Cardiac muscle cell (in vitro differentiated cells and primary cell): ENCODE measurements around the gene OSBPL5. TPM values are rescaled to one million over a fixed set of nuclear protein-coding genes. Genes with fewer than 3 reads are reported as not detected.

Source experiments
- DNase-seq, 2 donors: peaks; one replicate each; pipeline versions ENCODE4 v3.0.0 to v3.0.0-alpha.2; 2010 to 2017; ENCODE audit warnings: low read depth in 1 of 2, low spot score in 1 of 2
- H3K27ac ChIP-seq: fragments of 200-600 bp; sonication (generic); 2 replicates; pipeline ENCODE4 v1.5.1; 2016
- H3K27me3 ChIP-seq: fragments of 200-600 bp; sonication (generic); 2 replicates; pipeline ENCODE4 v1.6.0; 2016; ENCODE audit warnings: control low read depth
- H3K36me3 ChIP-seq: fragments of 200-600 bp; sonication (generic); 2 replicates; pipeline ENCODE4 v1.5.1; 2016; ENCODE audit warnings: control low read depth
- H3K4me1 ChIP-seq: fragments of 200-600 bp; sonication (generic); 2 replicates; pipeline ENCODE4 v1.8.1; 2017; ENCODE audit warnings: low read depth, mild to moderate bottlenecking, mixed run types
- H3K4me3 ChIP-seq: fragments of 200-600 bp; sonication (generic); 2 replicates; pipeline ENCODE4 v1.5.1; 2016; ENCODE audit warnings: mild to moderate bottlenecking
- H3K9me3 ChIP-seq: fragments of 200-600 bp; sonication (generic); 2 replicates; pipeline ENCODE4 v1.5.1; 2017; ENCODE audit warnings: low read depth, mild to moderate bottlenecking, control low read depth
- CTCF ChIP-seq: IDR thresholded peaks from 2 replicates; pipeline ENCODE4 v1.5.1; 2012; ENCODE audit warnings: low read depth, mild to moderate bottlenecking, low read length
- polyA plus RNA-seq: library from polyadenylated mRNA; unstranded; fragments of >200 nt; fragmentation: Nextera tagmentation; extraction: Ambion mirVana; gene quantifications from 2 replicates; pipeline ENCODE4 v1.2.1, GENCODE V29; 2016
- total RNA-seq: library from RNA; depleted of rRNA; stranded (reverse); fragments of >200 nt; gene quantifications from 2 replicates; pipeline ENCODE4 v1.2.3, GENCODE V29; 2016

Gene OSBPL5
- total and polyA plus RNA-seq, 2 experiments from 2014 or later = 20.9 to 33.9 TPM

GRCh38 chr11:3129591-3130268, 35.4 kb downstream of the OSBPL5 start:
- Histone ChIP-seq H3K36me3 (no peaks in the 10 kb centered on the region), H3K27me3 (no peaks in the 10 kb centered on the region), H3K4me1 (no peaks in the 10 kb centered on the region), H3K27ac (no peak overlapping the region), H3K4me3 (no peak overlapping the region), H3K9me3 (no peaks in the 10 kb centered on the region)
- no peak for DNase-seq
- no peak for TF ChIP-seq CTCF

- DNase-seq = no peak
- no peaks in the 10 kb centered on the region for H3K4me1 ChIP-seq
- H3K36me3 ChIP-seq = no peaks in the 10 kb centered on the region
- H3K4me3 ChIP-seq = no peak overlapping the region
- no peaks in the 10 kb centered on the region for H3K9me3 ChIP-seq
- no peak overlapping the region for H3K27ac ChIP-seq
- no peak for TF ChIP-seq CTCF
- no peaks in the 10 kb centered on the region for H3K27me3 ChIP-seq
These were observed 35.9 kb downstream of the OSBPL5 start for GRCh38 chr11:3129181-3129590.

GRCh38 chr11:3128356-3129180, 36.5 kb downstream of the OSBPL5 start:
- no peak for DNase-seq
- Histone ChIP-seq H3K4me1 (no peaks in the 10 kb centered on the region), H3K9me3 (no peaks in the 10 kb centered on the region), H3K36me3 (no peaks in the 10 kb centered on the region), H3K27ac (no peak overlapping the region), H3K4me3 (no peak overlapping the region), H3K27me3 (no peaks in the 10 kb centered on the region)
- TF ChIP-seq CTCF = no peak

GRCh38 chr11:3127706-3128355, 37.3 kb downstream of the OSBPL5 start:
- no peak for TF ChIP-seq CTCF
- DNase-seq = no peak
- H3K9me3 ChIP-seq = no peaks in the 10 kb centered on the region
- no peaks in the 10 kb centered on the region for H3K27me3 ChIP-seq
- H3K4me1 ChIP-seq = no peaks in the 10 kb centered on the region
- no peaks in the 10 kb centered on the region for H3K36me3 ChIP-seq
- H3K27ac ChIP-seq = no peak overlapping the region
- no peak overlapping the region for H3K4me3 ChIP-seq

- no peak for DNase-seq
- Histone ChIP-seq H3K27me3 (no peaks in the 10 kb centered on the region), H3K9me3 (no peaks in the 10 kb centered on the region), H3K36me3 (no peaks in the 10 kb centered on the region), H3K4me3 (no peak overlapping the region), H3K27ac (no peak overlapping the region), H3K4me1 (no peaks in the 10 kb centered on the region)
- no peak for TF ChIP-seq CTCF
These were observed 38.0 kb downstream of the OSBPL5 start for GRCh38 chr11:3126901-3127691.
